Muscle of leg (tissue), 11 donors: ENCODE measurements around the gene KCNJ10. TPM values are rescaled to one million over a fixed set of nuclear protein-coding genes. Genes with fewer than 3 reads are reported as not detected.

Experiments
- DNase-seq: peaks from one replicate; pipeline ENCODE4 v3.0.0; 2013
- H3K27ac ChIP-seq: one replicate; pipeline ENCODE4 v1.5.1; 2013; ENCODE audit warnings: mild to moderate bottlenecking, low read length, control low read depth
- H3K27me3 ChIP-seq: one replicate; pipeline ENCODE4 v1.6.1; 2013; ENCODE audit warnings: low read length; ENCODE audit not compliant: control insufficient read depth, insufficient read depth
- H3K36me3 ChIP-seq: one replicate; pipeline ENCODE4 v1.6.1; 2013; ENCODE audit warnings: low read length; ENCODE audit not compliant: control insufficient read depth, insufficient read depth
- H3K4me1 ChIP-seq: one replicate; pipeline ENCODE4 v1.6.1; 2013; ENCODE audit warnings: low read length; ENCODE audit not compliant: control insufficient read depth, insufficient read depth
- H3K4me3 ChIP-seq: one replicate; pipeline ENCODE4 v1.5.1; 2013; ENCODE audit warnings: low read length, control low read depth
- H3K9me3 ChIP-seq: replicated peaks from 2 replicates; pipeline ENCODE4 v1.6.1; 2013; ENCODE audit warnings: low read depth, low read length; ENCODE audit not compliant: control insufficient read depth
- WGBS: methylation state at CpG from one replicate; pipeline ENCODE4 v1.1.5; 2013; ENCODE audit warnings: missing lambda C conversion rate; ENCODE audit not compliant: insufficient coverage; 5-methylcytosine and 5-hydroxymethylcytosine counted together
- polyA plus RNA-seq, 8 donors: library from polyadenylated mRNA; unstranded; fragments of 120-200 nt; gene quantifications; one replicate each; pipeline versions ENCODE4 v1.2.1 to v1.2.3, GENCODE V29; 2013; ENCODE audit warnings: inconsistent platforms in 1 of 8, low replicate concordance in 1 of 8; ENCODE audit not compliant: insufficient read length in 8 of 8, insufficient read depth in 1 of 8
- total RNA-seq: library from RNA; stranded (reverse); fragments of 120-200 nt; gene quantifications from one replicate; pipeline ENCODE4 v1.2.4, GENCODE V29; 2013

KCNJ10 gene
- total and polyA plus RNA-seq, 9 donors, result 0.30 to 1.6 (median 0.64) TPM

DNA sequence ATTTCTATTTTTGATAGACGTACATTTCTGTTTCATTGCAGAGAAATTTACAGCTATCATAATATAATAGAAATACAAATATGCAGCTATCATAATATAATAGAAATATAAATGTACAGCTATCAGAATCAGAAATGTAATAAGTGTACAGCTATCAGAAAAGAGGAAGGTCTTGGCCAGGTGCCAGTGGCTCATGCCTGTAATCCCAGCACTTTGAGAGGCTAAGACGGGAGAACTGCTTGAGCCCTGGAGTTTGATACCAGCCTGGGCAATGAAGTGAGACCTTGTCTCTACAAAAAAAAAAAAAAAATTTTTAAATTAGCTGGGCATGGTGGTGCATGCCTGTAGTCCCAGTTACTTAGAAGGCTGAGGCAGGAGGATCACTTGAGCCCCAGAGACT is 76.0 kb downstream of the KCNJ10 start:
- no peaks in the 10 kb centered on the region for H3K36me3 ChIP-seq
- no peak overlapping the region for H3K27ac ChIP-seq
- no peaks in the 10 kb centered on the region for H3K4me1 ChIP-seq
- no peak for DNase-seq
- H3K9me3 ChIP-seq, result no peaks in the 10 kb centered on the region
- no peak overlapping the region for H3K4me3 ChIP-seq
- H3K27me3 ChIP-seq, result peaks cover 3% of the 10 kb centered on the region
- no CpG with 5 or more reads among the region's 2 CpGs for WGBS

DNA sequence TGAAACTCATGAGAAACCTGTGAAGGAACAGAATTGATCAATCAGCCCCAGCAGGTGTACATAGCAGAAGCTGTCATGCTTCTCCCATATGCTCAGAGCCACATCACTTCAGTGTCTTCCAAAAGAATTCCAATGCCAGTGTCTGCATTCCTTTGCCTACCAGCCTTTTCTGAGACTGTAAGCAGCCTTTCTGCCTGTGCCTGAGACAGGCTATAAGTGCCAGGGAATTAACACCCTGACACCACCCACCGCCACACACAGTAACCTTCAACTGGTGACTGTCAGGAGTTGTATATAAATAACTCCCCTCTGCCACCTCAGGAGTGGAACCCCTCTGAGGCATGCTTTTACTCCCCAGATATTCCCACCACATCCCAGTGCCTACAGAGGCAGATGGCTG is 77.8 kb downstream of the KCNJ10 start:
- Histone ChIP-seq H3K9me3 (no peaks in the 10 kb centered on the region), H3K36me3 (no peaks in the 10 kb centered on the region), H3K27ac (no peak overlapping the region), H3K4me3 (no peak overlapping the region), H3K27me3 (peaks cover 3% of the 10 kb centered on the region), H3K4me1 (no peaks in the 10 kb centered on the region)
- WGBS, result no CpG with 5 or more reads among the region's 1 CpG
- no peak for DNase-seq

DNA sequence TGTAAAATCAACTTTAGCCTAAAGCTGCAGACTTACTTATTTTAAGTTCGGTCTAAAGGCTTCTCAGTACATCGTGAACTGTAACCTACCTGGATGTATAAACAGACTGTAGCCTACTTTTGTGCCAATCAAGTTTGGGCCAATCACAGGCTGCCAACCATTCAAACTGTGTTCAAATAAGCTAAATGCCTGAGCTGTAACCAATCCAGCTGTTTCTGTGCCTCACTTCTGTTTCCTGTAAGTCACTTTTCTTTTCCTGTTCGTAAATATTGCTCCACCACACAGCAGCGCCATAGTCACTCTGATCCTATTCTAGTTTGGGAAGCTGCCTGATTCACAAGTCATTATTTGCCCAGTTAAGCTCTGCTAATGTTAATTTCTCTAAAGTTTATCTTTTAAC is 78.4 kb downstream of the KCNJ10 start:
- Histone ChIP-seq H3K9me3 (no peaks in the 10 kb centered on the region), H3K36me3 (no peaks in the 10 kb centered on the region), H3K27me3 (peaks cover 3% of the 10 kb centered on the region), H3K4me3 (no peak overlapping the region), H3K4me1 (no peaks in the 10 kb centered on the region), H3K27ac (no peak overlapping the region)
- peak; percentile 5 for DNase-seq
- WGBS, result 84% methylated on average over 2 of the region's 4 CpGs

DNA sequence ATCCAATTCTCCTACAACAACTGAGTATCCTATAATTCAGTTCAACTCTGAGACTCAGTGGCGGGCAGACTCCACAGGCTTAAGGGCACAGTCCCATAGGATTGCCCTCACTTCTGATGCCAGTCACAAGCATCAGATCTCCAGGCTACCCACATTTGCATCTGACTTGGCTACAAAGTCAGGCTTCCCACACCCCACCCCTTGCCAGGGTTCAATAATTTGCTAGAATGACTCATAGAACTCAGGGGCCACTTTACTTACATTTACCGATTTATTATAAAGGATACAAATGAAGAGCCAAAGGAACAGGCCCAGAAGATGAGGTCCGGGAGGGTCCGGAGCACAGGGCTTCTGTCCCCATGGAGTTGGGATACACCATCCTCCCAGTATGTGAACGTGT is 80.0 kb downstream of the KCNJ10 start:
- WGBS, result 100% methylated on average over 1 of the region's 5 CpGs
- DNase-seq, result no peak
- H3K9me3 ChIP-seq, result no peaks in the 10 kb centered on the region
- no peak overlapping the region for H3K27ac ChIP-seq
- H3K4me3 ChIP-seq, result no peak overlapping the region
- peaks cover 6% of the 10 kb centered on the region for H3K27me3 ChIP-seq
- no peaks in the 10 kb centered on the region for H3K4me1 ChIP-seq
- H3K36me3 ChIP-seq, result no peaks in the 10 kb centered on the region

DNA sequence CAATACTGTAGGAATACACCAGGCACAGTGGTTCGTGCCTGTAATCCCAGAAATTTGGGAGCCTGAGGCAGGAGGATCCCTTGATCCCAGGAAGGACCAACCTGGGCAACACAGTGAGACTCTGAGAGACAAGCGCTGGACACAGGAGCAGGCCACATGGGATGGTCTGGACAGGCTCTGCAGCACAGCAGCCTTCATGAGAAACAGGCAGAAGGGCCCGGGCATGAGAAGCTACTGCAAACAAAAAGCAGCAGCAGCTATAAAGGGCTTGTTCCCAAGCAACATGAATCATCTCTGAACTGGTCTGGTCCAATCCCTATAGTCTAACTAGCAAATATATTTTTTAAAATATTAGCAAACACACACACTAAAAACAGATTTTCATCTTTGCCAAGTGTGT is 80.4 kb downstream of the KCNJ10 start:
- no peak for DNase-seq
- no peaks in the 10 kb centered on the region for H3K4me1 ChIP-seq
- no peak overlapping the region for H3K4me3 ChIP-seq
- no peaks in the 10 kb centered on the region for H3K36me3 ChIP-seq
- WGBS, result 57% methylated on average over 3 of the region's 3 CpGs
- no peaks in the 10 kb centered on the region for H3K9me3 ChIP-seq
- peaks cover 8% of the 10 kb centered on the region for H3K27me3 ChIP-seq
- H3K27ac ChIP-seq, result no peak overlapping the region

DNA sequence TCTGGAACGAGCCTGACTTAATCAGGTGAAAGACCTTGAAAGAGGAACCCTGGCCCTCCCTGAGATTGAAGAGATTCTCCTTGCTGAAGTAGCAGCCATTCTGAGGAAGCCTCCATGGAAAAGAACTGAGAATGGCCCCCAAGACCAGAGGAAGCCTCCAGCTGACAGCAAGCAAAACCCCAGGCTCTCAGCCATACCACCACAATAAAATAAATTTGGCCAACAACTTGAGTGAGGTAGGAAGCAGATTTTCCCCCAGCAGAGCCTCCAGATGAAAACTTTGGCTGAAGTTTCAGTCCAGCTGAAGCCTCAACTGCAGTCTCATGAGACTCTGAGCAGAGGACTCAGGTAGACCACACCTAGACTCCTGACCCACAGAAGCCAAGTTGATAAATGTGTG is 82.0 kb downstream of the KCNJ10 start:
- Histone ChIP-seq H3K4me3 (no peak overlapping the region), H3K27ac (no peak overlapping the region), H3K4me1 (no peaks in the 10 kb centered on the region), H3K27me3 (peaks cover 8% of the 10 kb centered on the region), H3K36me3 (no peaks in the 10 kb centered on the region), H3K9me3 (no peaks in the 10 kb centered on the region)
- 78% methylated on average over 1 of the region's 1 CpG for WGBS
- DNase-seq, result no peak

DNA sequence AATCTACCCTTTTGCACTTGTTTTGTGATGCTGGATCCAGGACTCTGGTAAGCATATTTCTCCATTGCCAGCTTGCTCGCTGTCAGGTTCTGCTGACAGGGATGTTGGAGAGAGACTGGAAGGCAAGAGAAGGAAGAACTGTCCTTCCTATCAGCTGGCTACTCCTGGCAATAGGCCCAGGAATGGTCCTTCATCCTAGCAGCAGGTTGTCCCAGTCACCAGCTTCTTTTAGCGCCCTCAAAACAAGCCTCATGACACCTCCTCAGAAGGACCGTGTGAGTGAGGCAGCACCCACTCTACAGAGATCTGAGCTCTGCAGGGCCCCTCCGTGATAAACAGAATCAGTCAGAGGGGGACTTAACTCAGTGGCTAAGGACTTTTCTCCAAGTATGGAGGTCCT is 82.8 kb downstream of the KCNJ10 start:
- H3K36me3 ChIP-seq, result no peaks in the 10 kb centered on the region
- no peak overlapping the region for H3K27ac ChIP-seq
- 80% methylated on average over 2 of the region's 4 CpGs for WGBS
- H3K27me3 ChIP-seq, result peaks cover 8% of the 10 kb centered on the region
- H3K4me1 ChIP-seq, result no peaks in the 10 kb centered on the region
- H3K4me3 ChIP-seq, result no peak overlapping the region
- no peaks in the 10 kb centered on the region for H3K9me3 ChIP-seq
- no peak for DNase-seq

DNA sequence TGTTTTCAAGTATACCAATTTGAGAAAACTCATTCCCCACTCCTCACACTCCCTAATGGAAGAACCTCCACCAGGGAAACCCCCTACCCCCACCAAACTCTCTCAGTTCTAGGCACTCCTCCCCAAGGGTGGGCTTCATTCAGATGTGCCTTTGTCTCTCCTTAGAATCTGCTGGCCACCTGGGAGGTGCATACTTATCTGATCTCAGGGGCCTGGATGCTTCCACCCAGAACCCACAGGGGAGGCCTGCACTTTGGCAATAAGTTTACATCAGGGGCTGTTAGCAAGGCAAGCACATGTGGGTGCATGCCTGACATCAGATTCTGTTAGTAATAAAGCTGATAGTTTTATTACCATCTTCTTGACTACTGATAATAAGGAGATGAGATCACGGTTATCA is 83.4 kb downstream of the KCNJ10 start:
- no peaks in the 10 kb centered on the region for H3K36me3 ChIP-seq
- H3K4me3 ChIP-seq, result no peak overlapping the region
- WGBS, result no CpG with 5 or more reads among the region's 1 CpG
- no peaks in the 10 kb centered on the region for H3K4me1 ChIP-seq
- H3K27ac ChIP-seq, result no peak overlapping the region
- H3K9me3 ChIP-seq, result no peaks in the 10 kb centered on the region
- DNase-seq, result no peak
- H3K27me3 ChIP-seq, result peaks cover 8% of the 10 kb centered on the region

DNA sequence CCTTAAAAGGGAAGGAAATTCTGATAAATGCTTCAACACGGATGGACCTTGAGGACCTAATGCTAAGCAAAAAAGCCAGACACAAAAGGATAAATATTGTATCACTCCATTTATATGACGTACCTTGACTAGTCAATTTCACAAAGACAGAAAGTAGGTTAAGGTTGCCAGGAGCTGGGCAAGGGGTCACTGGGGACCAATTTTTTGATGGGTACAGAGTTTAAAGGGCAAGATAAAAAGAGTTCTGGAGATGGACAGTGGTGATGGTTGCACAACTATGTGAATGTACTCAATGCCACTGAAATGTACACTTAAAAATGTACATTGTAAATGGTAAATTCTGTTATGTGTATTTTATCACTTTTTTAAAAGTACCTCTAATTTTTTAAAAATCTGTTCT is 83.9 kb downstream of the KCNJ10 start:
- Histone ChIP-seq H3K4me1 (no peaks in the 10 kb centered on the region), H3K27ac (no peak overlapping the region), H3K36me3 (no peaks in the 10 kb centered on the region), H3K4me3 (no peak overlapping the region), H3K9me3 (no peaks in the 10 kb centered on the region), H3K27me3 (peaks cover 8% of the 10 kb centered on the region)
- DNase-seq, result no peak
- no CpG with 5 or more reads among the region's 2 CpGs for WGBS

DNA sequence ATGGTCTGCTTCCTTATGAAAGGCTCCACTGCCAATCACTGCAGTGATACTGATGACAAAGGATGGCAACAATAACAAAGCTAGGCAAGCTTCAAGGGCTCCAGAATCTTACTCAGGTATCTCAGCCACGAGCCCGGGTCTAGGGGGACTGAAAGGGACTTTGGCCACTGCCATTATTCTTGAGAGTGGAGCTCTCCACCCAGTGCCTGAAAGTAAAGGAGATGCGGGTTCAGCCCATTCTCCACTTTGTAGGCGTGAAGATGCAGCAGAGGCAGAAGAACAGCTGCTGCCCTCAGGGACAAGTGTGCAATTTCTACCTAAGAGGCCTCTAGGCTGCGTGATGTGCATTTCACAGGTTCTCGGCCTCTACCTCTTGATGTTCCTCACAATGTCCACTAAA is 84.5 kb downstream of the KCNJ10 start:
- H3K9me3 ChIP-seq, result no peaks in the 10 kb centered on the region
- H3K27ac ChIP-seq, result no peak overlapping the region
- peaks cover 8% of the 10 kb centered on the region for H3K27me3 ChIP-seq
- DNase-seq, result no peak
- H3K36me3 ChIP-seq, result no peaks in the 10 kb centered on the region
- H3K4me3 ChIP-seq, result no peak overlapping the region
- H3K4me1 ChIP-seq, result no peaks in the 10 kb centered on the region
- 90% methylated on average over 4 of the region's 6 CpGs for whole genome bisulfite sequencing

DNA sequence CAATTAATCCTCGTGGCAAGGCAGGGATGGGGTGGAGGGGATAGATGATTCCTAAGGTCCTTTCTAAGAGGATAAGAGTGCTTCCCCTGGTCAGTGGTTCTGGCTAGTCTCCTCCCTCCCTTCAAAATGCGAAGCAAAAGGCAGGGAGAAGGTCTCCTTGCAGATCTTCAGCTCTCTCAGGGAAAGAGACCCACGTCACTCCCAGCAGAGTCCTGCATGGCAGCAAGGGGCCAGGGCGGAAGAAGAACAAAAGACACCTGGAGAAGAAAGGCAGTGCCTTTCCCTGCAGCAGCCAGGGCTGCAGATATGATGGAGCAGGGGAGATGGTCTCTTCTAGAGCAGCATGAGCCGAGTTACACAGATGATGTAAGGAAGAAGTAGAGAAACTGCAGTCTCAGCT is 86.3 kb downstream of the KCNJ10 start:
- H3K36me3 ChIP-seq, result no peaks in the 10 kb centered on the region
- H3K9me3 ChIP-seq, result no peaks in the 10 kb centered on the region
- H3K27me3 ChIP-seq, result peaks cover 5% of the 10 kb centered on the region
- H3K27ac ChIP-seq, result no peak overlapping the region
- H3K4me3 ChIP-seq, result no peak overlapping the region
- DNase-seq, result no peak
- no peaks in the 10 kb centered on the region for H3K4me1 ChIP-seq
- WGBS, result 57% methylated on average over 4 of the region's 5 CpGs
